Measurements from ENCODE around the gene KIAA0040. TPM values are rescaled to one million over a fixed set of nuclear protein-coding genes. Genes with fewer than 3 reads are reported as not detected.
A peak's percentile ranks its signal among the peaks of the same experiment; 100 is the strongest.

The KIAA0040 gene
- polyA plus RNA-seq, 12 donors, result 13.2 to 18.9 (median 16.0) TPM; not detected in 1

GRCh38 chr1:175206687-175207086 is 14.1 kb upstream of the KIAA0040 start:
- no peak for DNase-seq

- DNase-seq, result peak; percentile 49
Measured at GRCh38 chr1:175204330-175204729, 11.8 kb upstream of the KIAA0040 start.

- no peak for DNase-seq
Measured at GRCh38 chr1:175203570-175204068, 11.0 kb upstream of the KIAA0040 start.

- DNase-seq, result peak; percentile 84
Measured at GRCh38 chr1:175200678-175201521, 8.3 kb upstream of the KIAA0040 start.

GRCh38 chr1:175198332-175198731 is 5.8 kb upstream of the KIAA0040 start:
- DNase-seq, result no peak

GRCh38 chr1:175197531-175197930 is 5.0 kb upstream of the KIAA0040 start:
- no peak for DNase-seq

- DNase-seq, result no peak
Measured at GRCh38 chr1:175195798-175196197, 3.2 kb upstream of the KIAA0040 start.

GRCh38 chr1:175195281-175195680 is 2.7 kb upstream of the KIAA0040 start:
- DNase-seq, result no peak

GRCh38 chr1:175193527-175193910 is 943 bp upstream of the KIAA0040 start:
- DNase-seq, result no peak

- peak; percentile 67 for DNase-seq
Measured at GRCh38 chr1:175192111-175192629, 406 bp downstream of the KIAA0040 start.

- DNase-seq, result no peak
Measured at GRCh38 chr1:175191659-175192058, 917 bp downstream of the KIAA0040 start.

- DNase-seq, result no peak
Measured at GRCh38 chr1:175188936-175189335, 3.6 kb downstream of the KIAA0040 start.

- DNase-seq, result no peak
Measured at GRCh38 chr1:175186433-175187160, 6.0 kb downstream of the KIAA0040 start.

GRCh38 chr1:175185903-175186302 is 6.7 kb downstream of the KIAA0040 start:
- DNase-seq, result no peak

GRCh38 chr1:175183586-175183985 is 9.0 kb downstream of the KIAA0040 start:
- DNase-seq, result no peak

GRCh38 chr1:175182201-175182746 is 10.3 kb downstream of the KIAA0040 start:
- no peak for DNase-seq

GRCh38 chr1:175179837-175180590 is 12.6 kb downstream of the KIAA0040 start:
- no peak for DNase-seq

GRCh38 chr1:175178456-175178855 is 14.1 kb downstream of the KIAA0040 start:
- DNase-seq, result no peak

- no peak for DNase-seq
Measured at GRCh38 chr1:175178056-175178455, 14.5 kb downstream of the KIAA0040 start.

- DNase-seq, result no peak
Measured at GRCh38 chr1:175176246-175176645, 16.3 kb downstream of the KIAA0040 start.

GRCh38 chr1:175174309-175175102 is 18.1 kb downstream of the KIAA0040 start:
- no peak for DNase-seq

Data from muscle of arm (tissue), 12 donors.